CD4-positive, alpha-beta T cell treated with Interleukin-17A for 1 hour (primary cell): ENCODE results near the gene RNASE7.

Source experiments
- DNase-seq: peaks from one replicate; pipeline ENCODE4 v3.0.0-alpha.2; 2020

The RNASE7 gene

GRCh38 chr14:21069388-21070082 is 27.4 kb downstream of the RNASE7 start:
- peak; percentile 44 for DNase-seq

- DNase-seq: peak; percentile 52
These were observed 28.0 kb downstream of the RNASE7 start, which contains the start of gene ARHGEF40 for GRCh38 chr14:21070083-21070609. Gene ARHGEF40, plus strand, starts transcription at chr14:21070304. Its CDS starts 93 bp downstream, at chr14:21070397.

- DNase-seq: peak; percentile 48
These were observed 28.6 kb downstream of the RNASE7 start for GRCh38 chr14:21070610-21071224.

- peak; percentile 62 for DNase-seq
These were observed 29.3 kb downstream of the RNASE7 start for GRCh38 chr14:21071225-21072030.

- no peak for DNase-seq
These were observed 29.9 kb downstream of the RNASE7 start for GRCh38 chr14:21072031-21072473.

GRCh38 chr14:21072781-21073339 is 30.7 kb downstream of the RNASE7 start:
- no peak for DNase-seq

- DNase-seq: no peak
These were observed 31.8 kb downstream of the RNASE7 start for GRCh38 chr14:21073921-21074320.

GRCh38 chr14:21074398-21075272 is 32.5 kb downstream of the RNASE7 start:
- DNase-seq: no peak

- DNase-seq: no peak
These were observed 33.7 kb downstream of the RNASE7 start for GRCh38 chr14:21075719-21076437.

- DNase-seq: no peak
These were observed 35.5 kb downstream of the RNASE7 start for GRCh38 chr14:21077672-21078071.

GRCh38 chr14:21078287-21078686 is 36.1 kb downstream of the RNASE7 start:
- DNase-seq: no peak

GRCh38 chr14:21078726-21079125 is 36.6 kb downstream of the RNASE7 start:
- DNase-seq: no peak

- DNase-seq: no peak
These were observed 39.5 kb downstream of the RNASE7 start for GRCh38 chr14:21081521-21082142.

GRCh38 chr14:21083565-21084325 is 41.6 kb downstream of the RNASE7 start:
- DNase-seq: no peak

- DNase-seq: no peak
These were observed 42.2 kb downstream of the RNASE7 start for GRCh38 chr14:21084396-21084795.

- no peak for DNase-seq
These were observed 43.1 kb downstream of the RNASE7 start for GRCh38 chr14:21084998-21085853.

- DNase-seq: no peak
These were observed 44.7 kb downstream of the RNASE7 start for GRCh38 chr14:21086908-21087293.

GRCh38 chr14:21087294-21088091 is 45.3 kb downstream of the RNASE7 start:
- DNase-seq: peak; percentile 98
